Astrocyte (in vitro differentiated cells and primary cell): ENCODE results near the gene WARS2. TPM values are rescaled to one million over a fixed set of nuclear protein-coding genes. Genes with fewer than 3 reads are reported as not detected.

Experiments used
- DNase-seq: peaks from one replicate; pipeline ENCODE4 v3.0.0-alpha.2; 2010; ENCODE audit warnings: low read depth
- FAIRE-seq: peaks from 2 replicates; lab custom pipeline; 2011; peaks lifted over from hg19 to GRCh38; lab: Jason Lieb, UNC
- H2AFZ ChIP-seq: 2 replicates; pipeline ENCODE4 v1.6.0; 2012; ENCODE audit warnings: low read depth, low read length, inconsistent platforms
- H3K27ac ChIP-seq: 2 replicates; pipeline ENCODE4 v1.5.1; 2011; ENCODE audit warnings: low read depth, low read length, inconsistent platforms
- H3K27me3 ChIP-seq: 2 replicates; pipeline ENCODE4 v1.6.0; 2011; ENCODE audit warnings: low read length, inconsistent platforms; ENCODE audit not compliant: insufficient read depth
- H3K36me3 ChIP-seq: 2 replicates; pipeline ENCODE4 v1.5.1; 2011; ENCODE audit warnings: low read length, inconsistent platforms; ENCODE audit not compliant: insufficient read depth
- H3K4me1 ChIP-seq: 2 replicates; pipeline ENCODE4 v1.5.1; 2011; ENCODE audit warnings: low read length, inconsistent platforms; ENCODE audit not compliant: insufficient read depth
- H3K4me2 ChIP-seq: 2 replicates; pipeline ENCODE4 v1.6.0; 2012; ENCODE audit warnings: low read length, inconsistent platforms
- H3K4me3 ChIP-seq: 2 replicates; pipeline ENCODE4 v1.5.1; 2011; ENCODE audit warnings: low read depth, mild to moderate bottlenecking, low read length, inconsistent platforms; ENCODE audit not compliant: insufficient read depth
- H3K79me2 ChIP-seq: 2 replicates; pipeline ENCODE4 v1.6.0; 2012; ENCODE audit warnings: mild to moderate bottlenecking, low read length, inconsistent platforms; ENCODE audit not compliant: insufficient read depth
- H3K9ac ChIP-seq: 2 replicates; pipeline ENCODE4 v1.6.0; 2012; ENCODE audit warnings: mild to moderate bottlenecking, low read length, inconsistent platforms
- H3K9me3 ChIP-seq: 2 replicates; pipeline ENCODE4 v1.5.1; 2012; ENCODE audit warnings: low read depth, mild to moderate bottlenecking, low read length, inconsistent platforms; ENCODE audit not compliant: insufficient read depth
- H4K20me1 ChIP-seq: 2 replicates; pipeline ENCODE4 v1.6.0; 2012; ENCODE audit warnings: low read length, inconsistent platforms; ENCODE audit not compliant: insufficient read depth
- H3K27ac Mint-ChIP-seq: one replicate; pipeline ENCODE4 v1.8.0; 2021; ENCODE audit warnings: mild to moderate bottlenecking, mixed read lengths; ENCODE audit not compliant: unreplicated experiment
- H3K27me3 Mint-ChIP-seq: one replicate; pipeline ENCODE4 v1.8.0; 2021; ENCODE audit warnings: low read depth, mixed read lengths; ENCODE audit not compliant: unreplicated experiment
- H3K36me3 Mint-ChIP-seq: one replicate; pipeline ENCODE4 v1.8.0; 2021; ENCODE audit warnings: low read depth, mixed read lengths; ENCODE audit not compliant: unreplicated experiment
- H3K4me1 Mint-ChIP-seq: one replicate; pipeline ENCODE4 v1.8.0; 2021; ENCODE audit warnings: low read depth, mixed read lengths; ENCODE audit not compliant: unreplicated experiment
- H3K4me3 Mint-ChIP-seq: one replicate; pipeline ENCODE4 v1.8.0; 2021; ENCODE audit warnings: mild to moderate bottlenecking, moderate library complexity, mixed read lengths; ENCODE audit not compliant: unreplicated experiment
- H3K9me3 Mint-ChIP-seq: one replicate; pipeline ENCODE4 v1.8.0; 2021; ENCODE audit warnings: mild to moderate bottlenecking, mixed read lengths; ENCODE audit not compliant: unreplicated experiment
- CTCF ChIP-seq: IDR thresholded peaks from 2 replicates; pipeline ENCODE4 v1.5.1; 2011; ENCODE audit warnings: low read depth, mild to moderate bottlenecking, inconsistent platforms, low read length, moderate library complexity; ENCODE audit not compliant: insufficient read depth
- EZH2 ChIP-seq: IDR thresholded peaks from 2 replicates; pipeline ENCODE4 v1.6.1; 2012; ENCODE audit warnings: mild to moderate bottlenecking, low read length, inconsistent platforms; ENCODE audit not compliant: insufficient read depth
- total RNA-seq: library from RNA; stranded (reverse); gene quantifications from 2 replicates; pipeline ENCODE4 v1.2.1, GENCODE V29; 2021

WARS2 gene
- total RNA-seq, 1 donor from 2014 or later = 10.5 TPM

GRCh38 chr1:119187416-119187815 is 47.0 kb upstream of the WARS2 start:
- H2AFZ ChIP-seq = no peak overlapping the region
- H3K9me3 Mint-ChIP-seq = peaks cover 2% of the 10 kb centered on the region
- no peak overlapping the region for H3K27ac ChIP-seq
- no peak overlapping the region for H3K4me3 ChIP-seq
- no peak for DNase-seq
- no peaks in the 10 kb centered on the region for H3K9me3 ChIP-seq
- no peaks in the 10 kb centered on the region for H3K4me1 ChIP-seq
- H3K27me3 Mint-ChIP-seq = no peaks in the 10 kb centered on the region
- no peak overlapping the region for H3K4me3 Mint-ChIP-seq
- H3K9ac ChIP-seq = no peak overlapping the region
- H3K27me3 ChIP-seq = no peaks in the 10 kb centered on the region
- no peak overlapping the region for H3K4me2 ChIP-seq
- no peaks in the 10 kb centered on the region for H3K36me3 ChIP-seq
- no peak for FAIRE-seq
- H3K36me3 Mint-ChIP-seq = no peaks in the 10 kb centered on the region
- H3K4me1 Mint-ChIP-seq = no peaks in the 10 kb centered on the region
- H3K27ac Mint-ChIP-seq = no peak overlapping the region
- no peaks in the 10 kb centered on the region for H4K20me1 ChIP-seq
- H3K79me2 ChIP-seq = no peaks in the 10 kb centered on the region
- no peak for TF ChIP-seq CTCF
- no peak for TF ChIP-seq EZH2

GRCh38 chr1:119186471-119186870 is 46.0 kb upstream of the WARS2 start:
- Histone ChIP-seq H3K4me3 (no peak overlapping the region), H3K4me2 (no peak overlapping the region), H3K79me2 (no peaks in the 10 kb centered on the region), H3K9me3 (no peaks in the 10 kb centered on the region), H3K27me3 (no peaks in the 10 kb centered on the region), H3K9ac (no peak overlapping the region), H3K27ac (no peak overlapping the region), H2AFZ (no peak overlapping the region), H3K36me3 (no peaks in the 10 kb centered on the region), H4K20me1 (no peaks in the 10 kb centered on the region), H3K4me1 (no peaks in the 10 kb centered on the region)
- no peak overlapping the region for H3K27ac Mint-ChIP-seq
- no peak for DNase-seq
- peaks cover 2% of the 10 kb centered on the region for H3K9me3 Mint-ChIP-seq
- no peaks in the 10 kb centered on the region for H3K4me1 Mint-ChIP-seq
- no peak for FAIRE-seq
- no peaks in the 10 kb centered on the region for H3K36me3 Mint-ChIP-seq
- H3K4me3 Mint-ChIP-seq = no peak overlapping the region
- H3K27me3 Mint-ChIP-seq = no peaks in the 10 kb centered on the region
- TF ChIP-seq CTCF (no peak), EZH2 (no peak)

GRCh38 chr1:119184972-119185371 is 44.5 kb upstream of the WARS2 start:
- H3K4me1 ChIP-seq = no peaks in the 10 kb centered on the region
- H2AFZ ChIP-seq = no peak overlapping the region
- no peak overlapping the region for H3K27ac ChIP-seq
- H3K4me1 Mint-ChIP-seq = no peaks in the 10 kb centered on the region
- H4K20me1 ChIP-seq = no peaks in the 10 kb centered on the region
- no peak overlapping the region for H3K4me2 ChIP-seq
- no peak overlapping the region for H3K4me3 Mint-ChIP-seq
- FAIRE-seq (no peak), DNase-seq (no peak)
- peaks cover 2% of the 10 kb centered on the region for H3K9me3 Mint-ChIP-seq
- no peak overlapping the region for H3K9ac ChIP-seq
- no peaks in the 10 kb centered on the region for H3K27me3 ChIP-seq
- no peaks in the 10 kb centered on the region for H3K27me3 Mint-ChIP-seq
- no peaks in the 10 kb centered on the region for H3K9me3 ChIP-seq
- no peaks in the 10 kb centered on the region for H3K79me2 ChIP-seq
- H3K4me3 ChIP-seq = no peak overlapping the region
- H3K36me3 Mint-ChIP-seq = peaks cover 3% of the 10 kb centered on the region
- no peak overlapping the region for H3K27ac Mint-ChIP-seq
- TF ChIP-seq CTCF = no peak
- no peaks in the 10 kb centered on the region for H3K36me3 ChIP-seq
